IPS-18a (cell line): ENCODE measurements around the gene TGM1.
A peak's percentile ranks its signal among the peaks of the same experiment; 100 is the strongest.
"Not testable (repeated sequence)": the region's sequence is repeated elsewhere in the genome, so short reads cannot be mapped to it uniquely, and the experiment has no call there.

Source experiments
- H3K27ac ChIP-seq: one replicate; pipeline ENCODE4 v1.5.1; 2013; ENCODE audit warnings: low read length
- H3K27me3 ChIP-seq: one replicate; pipeline ENCODE4 v1.6.1; 2013; ENCODE audit warnings: mild to moderate bottlenecking, low read length; ENCODE audit not compliant: control insufficient read depth, insufficient read depth
- H3K36me3 ChIP-seq: one replicate; pipeline ENCODE4 v1.6.1; 2013; ENCODE audit warnings: low read depth, low read length; ENCODE audit not compliant: control insufficient read depth
- H3K4me1 ChIP-seq: one replicate; pipeline ENCODE4 v1.6.1; 2013; ENCODE audit warnings: low read depth, low read length; ENCODE audit not compliant: control insufficient read depth
- H3K4me3 ChIP-seq: one replicate; pipeline ENCODE4 v1.5.1; 2013; ENCODE audit warnings: low read length
- H3K9ac ChIP-seq: one replicate; pipeline ENCODE4 v1.6.1; 2013; ENCODE audit warnings: mild to moderate bottlenecking, low read length, moderate library complexity
- H3K9me3 ChIP-seq: one replicate; pipeline ENCODE4 v1.6.1; 2013; ENCODE audit warnings: low read depth, low read length; ENCODE audit not compliant: control insufficient read depth

The TGM1 gene

GRCh38 chr14:24203249-24203886 lies 59.6 kb downstream of the TGM1 start:
- H3K9ac ChIP-seq: peak overlapping the region; percentile 9
- H3K27ac ChIP-seq: peak overlapping the region; percentile 67
- H3K27me3 ChIP-seq, H3K4me1 ChIP-seq, H3K9me3 ChIP-seq: not testable (repeated sequence)
- H3K4me3 ChIP-seq: peak overlapping the region; percentile 37
- H3K36me3 ChIP-seq: peaks cover 31% of the 10 kb centered on the region

- Histone ChIP-seq H3K36me3 (peaks cover 24% of the 10 kb centered on the region), H3K4me3 (peak overlapping the region; percentile 37)
These were observed 60.4 kb downstream of the TGM1 start for GRCh38 chr14:24202538-24202937.

More at GRCh38 chr14:24202538-24202937, 60.4 kb downstream of the TGM1 start:
- peak overlapping the region; percentile 9 for H3K9ac ChIP-seq
- H3K27me3 ChIP-seq, H3K4me1 ChIP-seq, H3K9me3 ChIP-seq: not testable (repeated sequence)
- H3K27ac ChIP-seq: peak overlapping the region; percentile 67
